T-helper 1 cell (primary cell): ENCODE measurements around the gene CSF1R.

Experiments used
- DNase-seq, 5 donors: peaks; one replicate each; pipeline ENCODE4 v3.0.0-alpha.2; 2012 to 2020

Gene CSF1R

GRCh38 chr5:150069672-150070627, 16.4 kb downstream of the CSF1R start:
- DNase-seq: no peak

DNA sequence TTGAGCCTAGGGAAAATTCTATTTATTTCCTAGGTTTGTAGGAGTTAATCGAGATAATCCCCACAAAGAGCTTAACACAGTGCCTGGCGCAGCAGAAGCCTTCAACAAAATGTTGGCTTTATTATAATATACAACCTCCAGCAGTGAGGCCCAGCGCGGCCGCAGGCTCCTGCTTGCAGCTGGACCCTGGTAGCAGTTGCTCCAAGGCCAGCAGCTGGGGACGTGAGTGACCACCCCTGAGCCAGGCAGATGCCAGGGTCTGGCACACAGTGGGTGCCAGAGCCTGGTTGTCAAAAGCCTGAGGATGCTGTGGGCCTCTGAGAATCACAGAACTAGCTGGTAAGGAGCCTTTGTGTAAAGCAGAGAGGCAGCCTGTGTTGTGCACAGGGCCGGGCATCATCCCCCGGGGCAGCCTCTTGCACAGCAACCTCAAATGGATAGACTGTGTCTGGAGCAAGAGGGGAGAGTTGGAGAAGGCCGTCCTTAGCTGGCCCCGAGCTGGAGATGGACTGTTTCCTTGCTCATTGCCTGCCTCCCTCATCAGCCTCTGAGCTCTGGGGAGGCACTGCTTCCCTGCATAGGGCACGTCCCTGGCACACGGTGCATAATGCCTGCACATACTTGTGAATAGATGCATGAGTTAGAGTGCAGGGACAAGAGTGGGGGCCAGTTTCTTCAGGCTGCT, 17.3 kb downstream of the CSF1R start:
- no peak for DNase-seq

- no peak for DNase-seq
Observed at GRCh38 chr5:150068472-150068871, 17.9 kb downstream of the CSF1R start.

GRCh38 chr5:150068071-150068470, 18.3 kb downstream of the CSF1R start:
- DNase-seq: no peak

GRCh38 chr5:150067405-150067960, 18.9 kb downstream of the CSF1R start:
- no peak for DNase-seq

DNA sequence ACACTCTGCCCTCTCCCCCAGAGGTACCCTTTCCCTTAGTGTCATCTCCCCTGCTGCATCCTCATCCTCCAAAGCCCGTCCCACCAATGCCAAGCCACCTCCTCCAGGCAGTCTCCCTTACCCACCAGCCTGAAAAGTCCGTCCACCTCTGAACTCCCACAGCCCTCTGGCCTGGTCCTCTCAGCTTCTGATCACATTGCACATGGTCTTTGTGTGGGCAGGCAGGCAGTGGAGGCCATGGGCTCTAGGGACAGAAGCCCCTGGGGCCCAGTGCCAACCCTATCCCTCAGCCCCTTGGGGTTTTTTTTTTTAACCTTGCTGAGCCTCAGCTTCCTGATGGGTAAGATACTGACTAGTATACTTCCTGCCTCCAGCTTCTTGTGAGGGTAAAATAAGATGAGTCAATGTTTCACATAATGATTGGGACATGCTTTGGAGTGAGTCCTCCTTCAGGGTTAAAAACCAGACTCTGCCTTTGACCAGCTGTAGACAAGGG, 19.4 kb downstream of the CSF1R start:
- peak in 1 of 5 donors; percentile 63 for DNase-seq

DNA sequence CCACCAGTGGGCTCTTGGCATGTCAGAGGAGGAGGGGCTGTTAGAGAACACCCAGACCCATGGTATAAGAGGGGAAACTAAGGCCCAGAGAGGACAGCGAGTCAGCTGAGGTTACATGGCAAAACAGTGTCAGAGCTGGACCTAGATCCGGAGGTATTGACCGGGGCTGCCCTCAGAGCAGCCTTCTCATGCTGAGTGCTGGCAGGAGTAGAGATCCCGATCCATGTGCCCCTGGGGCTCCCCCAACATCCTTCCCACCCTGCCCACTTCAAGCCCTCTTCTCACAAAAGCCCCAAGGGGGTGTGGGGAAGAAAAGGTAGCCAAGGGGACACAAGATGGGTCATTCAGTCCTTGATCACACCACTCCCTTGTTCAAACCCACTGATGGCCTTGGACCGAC, 19.9 kb downstream of the CSF1R start:
- no peak for DNase-seq

DNA sequence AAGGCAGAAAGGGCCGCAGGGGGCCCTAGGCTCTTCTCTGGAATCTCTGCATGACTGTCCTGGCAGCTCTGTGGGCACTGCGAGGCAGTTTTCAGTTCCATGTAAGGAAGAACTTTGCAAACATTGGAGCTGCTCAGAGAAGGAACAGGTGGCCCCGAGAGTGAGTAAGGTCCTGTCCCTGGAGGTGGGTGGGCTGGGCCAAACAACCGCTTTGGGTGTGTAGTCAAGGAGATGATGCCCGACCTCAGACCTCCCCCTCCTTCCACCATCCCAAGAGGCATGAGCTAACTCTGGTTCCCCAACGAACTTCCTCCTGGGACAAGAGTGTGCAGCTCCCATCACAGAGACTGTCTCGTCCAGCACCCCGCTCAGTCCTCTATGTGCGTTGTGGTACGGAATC, 20.5 kb downstream of the CSF1R start:
- no peak for DNase-seq

- no peak for DNase-seq
Observed at GRCh38 chr5:150065346-150065745, 21.0 kb downstream of the CSF1R start.

DNA sequence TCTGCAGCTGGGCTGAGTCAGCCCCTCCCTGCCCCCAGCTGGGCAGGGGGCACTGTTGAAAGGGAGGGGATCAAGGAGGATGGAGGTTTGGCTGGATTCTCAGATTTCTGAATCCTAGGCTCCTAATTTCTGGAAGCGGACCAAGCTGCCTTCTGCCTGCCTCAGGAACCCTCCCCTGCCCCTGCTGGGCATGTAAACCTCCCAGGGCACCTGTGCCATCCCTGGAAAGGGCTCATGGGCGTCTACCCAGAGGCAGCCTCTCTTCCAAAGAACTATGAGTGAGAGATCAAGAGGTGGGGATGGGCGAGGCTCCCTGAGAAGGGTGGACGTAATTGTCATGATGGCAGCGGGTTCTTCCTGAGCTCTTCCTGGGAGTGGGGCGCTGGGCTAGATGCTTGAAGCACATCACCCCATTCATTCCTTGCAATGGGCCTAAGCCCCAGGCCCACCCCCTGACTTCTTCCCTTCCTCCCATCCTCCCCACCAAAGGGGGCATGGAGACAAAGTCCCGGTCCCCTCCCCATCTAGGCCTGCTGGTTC, 21.6 kb downstream of the CSF1R start:
- no peak for DNase-seq

DNA sequence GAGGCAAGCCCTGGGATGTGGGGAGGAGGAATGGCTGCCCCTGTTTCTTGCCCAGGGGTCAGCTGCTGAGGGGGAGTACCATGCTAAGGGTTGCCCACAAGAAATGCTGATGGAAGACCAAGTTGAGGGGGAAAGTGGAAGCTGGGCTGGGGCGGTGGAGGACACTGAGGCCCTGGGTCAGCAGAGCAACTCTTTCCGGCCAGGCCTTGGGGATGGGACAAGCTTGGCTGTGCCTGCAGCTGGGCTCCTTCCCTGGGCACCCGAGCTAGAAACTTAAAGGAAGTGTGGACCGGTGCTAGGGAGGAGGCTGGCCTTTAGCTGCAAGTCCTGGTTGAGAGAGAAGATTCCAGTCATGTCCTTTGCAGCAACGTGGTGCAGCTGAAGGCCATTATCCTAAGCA, 22.7 kb downstream of the CSF1R start:
- no peak for DNase-seq

DNA sequence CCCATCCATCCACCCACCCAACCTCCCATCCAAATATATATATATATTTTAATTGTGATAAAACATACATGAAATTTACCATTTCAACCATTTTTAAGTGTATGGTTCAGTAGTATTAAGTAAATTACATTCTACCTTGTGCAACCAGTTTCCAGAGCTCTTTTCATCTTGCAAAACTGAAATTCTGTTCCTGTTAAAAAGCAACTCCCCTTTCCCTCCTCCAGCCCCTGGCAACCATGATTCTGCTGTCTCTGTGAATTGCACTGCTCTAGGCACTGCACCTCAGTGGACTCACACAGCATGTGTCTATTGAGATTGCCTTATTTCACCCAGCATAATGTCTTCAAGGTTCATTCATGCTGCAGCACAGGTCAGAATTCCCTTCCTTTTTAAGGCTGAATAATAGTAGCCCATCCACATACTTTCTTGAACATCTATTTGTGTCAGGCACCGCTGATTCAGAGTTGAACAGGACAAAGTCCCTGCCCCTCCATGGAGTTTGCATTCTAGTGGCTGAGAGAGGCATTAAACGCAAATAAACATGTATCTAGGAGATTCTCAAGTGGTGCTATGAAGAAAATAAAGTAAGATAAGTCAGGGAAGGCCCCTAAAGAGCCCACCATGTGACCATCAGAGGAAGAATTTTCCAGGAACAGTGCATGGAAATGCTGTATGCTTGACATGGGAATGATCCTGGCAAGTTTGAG, 24.0 kb downstream of the CSF1R start:
- DNase-seq: no peak

DNA sequence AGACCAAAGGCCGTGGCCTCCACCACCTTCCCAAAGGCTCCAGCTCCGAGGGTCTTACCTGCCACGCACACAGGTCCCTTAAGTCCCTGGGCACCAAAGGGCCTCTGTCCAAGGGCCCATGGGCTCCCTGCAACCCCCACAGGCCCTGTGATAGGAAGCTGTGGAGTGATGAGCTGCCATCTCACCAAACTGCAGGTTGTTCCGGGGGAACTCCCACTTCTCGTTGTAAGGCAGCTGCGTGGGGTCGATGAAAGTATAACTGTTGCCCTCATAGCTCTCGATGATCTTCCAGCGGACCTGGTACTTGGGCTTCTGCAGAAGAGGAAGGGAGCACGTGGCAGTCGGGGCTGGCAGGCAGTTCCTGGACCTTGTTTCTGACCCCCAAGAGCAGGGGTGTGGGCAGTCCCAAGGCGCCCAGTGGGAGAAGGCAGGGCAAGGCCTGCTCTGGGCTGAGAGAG, 24.8 kb downstream of the CSF1R start:
- no peak for DNase-seq

DNA sequence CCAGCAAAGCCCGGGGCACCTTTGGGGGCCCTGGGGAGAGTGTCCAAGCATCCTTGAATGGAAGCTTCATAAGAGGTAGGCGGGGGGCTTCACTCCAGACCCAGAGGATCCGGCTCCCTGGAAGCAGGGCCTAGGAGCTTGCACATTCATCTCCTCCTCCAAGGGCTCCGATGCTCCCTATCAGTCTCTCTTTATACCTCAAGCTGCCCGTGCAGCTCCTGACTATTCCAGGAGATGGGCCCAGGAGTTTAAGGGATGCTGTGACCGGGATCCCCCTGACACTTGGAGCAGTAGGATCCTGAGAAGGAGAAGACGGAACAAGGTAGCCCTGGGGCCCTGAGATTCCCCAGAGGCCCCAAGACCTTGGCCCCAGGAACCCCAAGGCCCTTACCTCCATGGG, 25.9 kb downstream of the CSF1R start:
- no peak for DNase-seq

DNA sequence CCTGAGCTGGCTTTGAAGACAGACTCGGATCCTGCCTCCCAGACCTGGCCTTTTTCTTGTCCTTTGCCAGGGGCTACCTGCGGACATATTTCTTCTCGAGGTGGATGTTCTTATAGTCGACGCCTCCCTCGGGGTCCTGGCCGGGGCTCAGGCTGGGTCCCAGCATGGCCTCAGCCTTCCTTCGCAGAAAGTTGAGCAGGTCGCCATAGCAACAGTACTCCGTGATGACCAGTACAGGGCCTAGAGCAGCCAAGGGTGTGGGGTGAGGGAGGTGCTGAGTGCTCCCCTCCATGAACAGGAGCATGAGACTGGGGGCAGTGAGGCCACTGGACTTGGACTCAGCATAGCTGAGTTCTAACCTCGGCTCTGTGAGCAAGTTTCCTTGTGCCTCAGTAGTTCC, 26.7 kb downstream of the CSF1R start:
- DNase-seq: no peak

GRCh38 chr5:150058480-150059126, 27.8 kb downstream of the CSF1R start:
- no peak for DNase-seq

DNA sequence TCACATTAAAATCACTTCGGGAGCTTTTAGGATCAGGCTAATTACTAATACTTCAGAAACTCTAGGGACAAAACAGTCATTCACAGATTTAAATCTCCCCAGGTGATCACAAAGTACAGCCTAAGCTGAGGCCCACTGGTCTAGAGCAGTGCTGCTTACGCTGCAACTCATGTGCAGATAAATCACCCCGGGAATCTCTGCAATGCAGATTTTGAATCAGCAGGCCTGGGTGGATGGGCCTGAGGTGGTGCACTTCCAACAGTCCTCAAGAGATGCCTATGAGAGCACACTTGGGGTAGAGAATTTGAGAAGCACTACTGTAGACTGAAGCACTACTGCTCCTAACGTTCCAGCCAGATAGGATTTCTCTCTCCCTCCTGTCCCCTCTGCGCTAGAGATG, 28.4 kb downstream of the CSF1R start:
- no peak for DNase-seq

- no peak for DNase-seq
Observed at GRCh38 chr5:150057511-150057910, 28.8 kb downstream of the CSF1R start.

GRCh38 chr5:150057052-150057451, 29.3 kb downstream of the CSF1R start:
- no peak for DNase-seq

- DNase-seq: no peak
Observed at GRCh38 chr5:150056075-150056443, 30.3 kb downstream of the CSF1R start.

DNA sequence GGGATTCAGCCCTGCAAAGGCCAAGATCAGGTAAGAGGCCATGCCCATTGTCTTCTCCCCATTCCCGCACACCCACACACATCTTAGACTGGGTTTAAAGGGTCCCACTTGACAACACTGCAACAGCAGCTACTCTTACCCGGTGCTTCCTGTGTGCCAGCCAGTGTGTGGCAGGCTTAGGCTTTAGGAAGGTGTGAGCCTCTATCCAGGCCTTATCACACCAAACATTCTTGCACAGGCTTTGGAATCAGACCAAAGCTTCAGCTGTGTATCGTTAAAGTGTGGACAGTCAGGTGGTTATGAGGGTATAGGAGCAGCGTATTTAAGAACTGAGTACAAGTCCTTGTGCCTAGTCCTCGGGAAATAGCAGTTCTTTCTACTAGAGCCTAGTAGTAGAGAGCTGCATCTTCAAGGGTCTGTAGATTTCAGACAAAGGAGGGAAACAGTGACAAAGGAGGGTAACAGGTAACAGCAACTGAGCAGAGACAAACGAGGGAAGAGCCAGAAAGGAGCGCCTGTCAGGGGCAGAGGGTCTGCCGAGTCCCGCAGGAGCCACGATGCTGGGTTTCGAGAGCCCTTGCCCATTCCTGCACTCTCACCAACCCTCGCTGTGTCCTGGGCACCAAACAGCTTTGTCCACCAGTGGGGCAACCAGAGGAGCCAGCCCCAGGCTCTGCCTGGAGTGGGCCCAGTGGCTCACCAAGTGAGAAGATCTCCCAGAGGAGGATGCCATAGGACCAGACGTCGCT, 30.9 kb downstream of the CSF1R start:
- no peak for DNase-seq
